Keratinocyte (primary cell): Measurements from ENCODE around the gene ZBTB20. TPM values are rescaled to one million over a fixed set of nuclear protein-coding genes. Genes with fewer than 3 reads are reported as not detected.

Experiments
- DNase-seq: peaks from one replicate; pipeline ENCODE4 v3.0.0-alpha.2; 2011; ENCODE audit warnings: low read depth, missing footprints, low spot score
- FAIRE-seq: peaks from 2 replicates; lab custom pipeline; 2011; peaks lifted over from hg19 to GRCh38; lab: Jason Lieb, UNC
- H2AFZ ChIP-seq: 2 replicates; pipeline ENCODE4 v1.6.0; 2012; ENCODE audit warnings: low read length, control low read depth, inconsistent platforms; ENCODE audit not compliant: control insufficient read depth
- H3K27ac ChIP-seq: 2 replicates; pipeline ENCODE4 v1.5.1; 2011; ENCODE audit warnings: low read length; ENCODE audit not compliant: control insufficient read depth, insufficient read depth
- H3K27me3 ChIP-seq: 3 replicates; pipeline ENCODE4 v1.6.0; 2011; ENCODE audit warnings: low read length; ENCODE audit not compliant: control insufficient read depth, insufficient read depth; ENCODE audit errors: extremely low read depth
- H3K36me3 ChIP-seq, 2 experiments: 2 replicates in 1 of 2; 3 replicates in 1 of 2; pipeline ENCODE4 v1.5.1; 2011; ENCODE audit warnings: low read length in 2 of 2, mild to moderate bottlenecking in 1 of 2; ENCODE audit not compliant: control insufficient read depth in 2 of 2, insufficient read depth in 2 of 2; ENCODE audit errors: extremely low read depth in 1 of 2
- H3K4me1 ChIP-seq: 3 replicates; pipeline ENCODE4 v1.5.1; 2011; ENCODE audit warnings: low read length; ENCODE audit not compliant: control insufficient read depth, insufficient read depth; ENCODE audit errors: extremely low read depth
- H3K4me2 ChIP-seq: 3 replicates; pipeline ENCODE4 v1.6.0; 2011; ENCODE audit warnings: low read depth, low read length; ENCODE audit not compliant: control insufficient read depth, insufficient read depth; ENCODE audit errors: extremely low read depth
- H3K4me3 ChIP-seq, 3 experiments: fragments of 200-600 bp in 1 of 3; sonication (generic) in 1 of 3; 2 replicates in 2 of 3; 3 replicates in 1 of 3; pipeline ENCODE4 v1.5.1; 2011 to 2016; ENCODE audit warnings: low read length in 3 of 3, mild to moderate bottlenecking in 3 of 3, control low read depth in 2 of 3, inconsistent platforms in 1 of 3, low read depth in 1 of 3, mixed read lengths in 1 of 3, mixed run types in 1 of 3, moderate library complexity in 1 of 3; ENCODE audit not compliant: control insufficient read depth in 2 of 3, insufficient read depth in 2 of 3; ENCODE audit errors: extremely low read depth in 1 of 3
- H3K79me2 ChIP-seq: 2 replicates; pipeline ENCODE4 v1.6.0; 2012; ENCODE audit warnings: low read length; ENCODE audit not compliant: control insufficient read depth, insufficient read depth
- H3K9ac ChIP-seq: 3 replicates; pipeline ENCODE4 v1.6.0; 2011; ENCODE audit warnings: low read length; ENCODE audit not compliant: control insufficient read depth, insufficient read depth; ENCODE audit errors: extremely low read depth
- H3K9me1 ChIP-seq: 3 replicates; pipeline ENCODE4 v1.6.0; 2011; ENCODE audit warnings: low read length; ENCODE audit not compliant: control insufficient read depth, insufficient read depth; ENCODE audit errors: extremely low read depth
- H3K9me3 ChIP-seq: 2 replicates; pipeline ENCODE4 v1.5.1; 2012; ENCODE audit warnings: low read depth, low read length; ENCODE audit not compliant: control insufficient read depth
- H4K20me1 ChIP-seq: 3 replicates; pipeline ENCODE4 v1.6.0; 2011; ENCODE audit warnings: low read length; ENCODE audit not compliant: control insufficient read depth, insufficient read depth; ENCODE audit errors: extremely low read depth
- EZH2 ChIP-seq: IDR thresholded peaks from one replicate; pipeline ENCODE4 v1.6.1; 2012; ENCODE audit warnings: inconsistent platforms, mild to moderate bottlenecking, low read length, moderate library complexity
- dilution Hi-C: fragments of 300-500 bp; cut with MboI; formaldehyde crosslinking; loops from one replicate; pipeline ENCODE4 v1.7.0; 2020; ENCODE audit warnings: low sequenced_read_pairs; ENCODE audit not compliant: extremely low pct_ligation_motif_present
- polyA plus RNA-seq, 5 experiments: library from polyadenylated mRNA; depleted of rRNA in 3 of 5; stranded (reverse) in 3 of 5; stranded (forward) in 1 of 5; unstranded in 1 of 5; fragments of >200 nt; gene quantifications; 1 replicate in 1 of 5; 2 replicates in 3 of 5; 3 replicates in 1 of 5; pipeline versions ENCODE4 v1.2.1 to v1.2.3, GENCODE V29; 2011 to 2012; ENCODE audit warnings: missing spikeins in 2 of 5, low read depth in 1 of 5, low replicate concordance in 1 of 5
- TF ChIP-seq, protein P1 (sequence below), 3 experiments: IDR thresholded peaks in 1 of 3; conservative IDR thresholded peaks in 1 of 3; optimal IDR thresholded peaks in 1 of 3; 2 replicates in 2 of 3; 3 replicates in 1 of 3; pipeline versions ENCODE3 to v1.5.1; 2011; ENCODE audit warnings: low read length in 3 of 3, mild to moderate bottlenecking in 3 of 3, moderate library complexity in 2 of 3, control low read depth in 1 of 3, inconsistent platforms in 1 of 3; ENCODE audit not compliant: insufficient read depth in 2 of 3; ENCODE audit errors: extremely low read depth in 1 of 3

Gene ZBTB20
- polyA plus RNA-seq, 1 donor (not counting 4 experiments of a cell fraction or from before 2014, with no cell fraction given), result 0.52 TPM

DNA sequence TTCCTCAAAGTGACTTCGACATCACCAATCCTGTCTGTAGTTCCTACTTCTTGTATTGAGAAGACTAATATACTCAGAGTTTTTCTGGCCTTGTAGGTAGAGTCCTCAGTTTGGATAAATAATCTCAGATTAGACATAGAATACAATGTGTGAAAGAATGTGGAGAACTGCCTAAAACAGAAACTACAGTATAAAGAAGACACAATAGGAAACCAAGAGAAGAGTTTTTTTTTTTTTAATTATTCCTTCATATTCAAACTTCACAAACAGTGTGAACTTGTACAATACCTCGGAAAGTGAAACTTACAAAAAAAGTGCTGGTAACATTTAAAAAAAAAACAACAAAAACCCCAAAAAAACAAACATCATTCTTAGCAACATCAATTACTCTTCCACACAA is 832.8 kb downstream of the ZBTB20 start:
- TF ChIP-seq EZH2, result no peak
- TF ChIP-seq, protein P1, sequence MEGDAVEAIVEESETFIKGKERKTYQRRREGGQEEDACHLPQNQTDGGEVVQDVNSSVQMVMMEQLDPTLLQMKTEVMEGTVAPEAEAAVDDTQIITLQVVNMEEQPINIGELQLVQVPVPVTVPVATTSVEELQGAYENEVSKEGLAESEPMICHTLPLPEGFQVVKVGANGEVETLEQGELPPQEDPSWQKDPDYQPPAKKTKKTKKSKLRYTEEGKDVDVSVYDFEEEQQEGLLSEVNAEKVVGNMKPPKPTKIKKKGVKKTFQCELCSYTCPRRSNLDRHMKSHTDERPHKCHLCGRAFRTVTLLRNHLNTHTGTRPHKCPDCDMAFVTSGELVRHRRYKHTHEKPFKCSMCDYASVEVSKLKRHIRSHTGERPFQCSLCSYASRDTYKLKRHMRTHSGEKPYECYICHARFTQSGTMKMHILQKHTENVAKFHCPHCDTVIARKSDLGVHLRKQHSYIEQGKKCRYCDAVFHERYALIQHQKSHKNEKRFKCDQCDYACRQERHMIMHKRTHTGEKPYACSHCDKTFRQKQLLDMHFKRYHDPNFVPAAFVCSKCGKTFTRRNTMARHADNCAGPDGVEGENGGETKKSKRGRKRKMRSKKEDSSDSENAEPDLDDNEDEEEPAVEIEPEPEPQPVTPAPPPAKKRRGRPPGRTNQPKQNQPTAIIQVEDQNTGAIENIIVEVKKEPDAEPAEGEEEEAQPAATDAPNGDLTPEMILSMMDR (optimal IDR thresholded peaks at IDR 0.05 in 1 of 3, IDR thresholded peaks at IDR 0.05 in 1 of 3, conservative IDR thresholded peaks at IDR 0.05 in 1 of 3; ENCODE audit: extremely low read depth in 1 of 3, insufficient read depth in 2 of 3, low read length in 3 of 3), result no peak
- no peak overlapping the region for H3K4me3 ChIP-seq
- dilution Hi-C loops, result no loop called here
- H3K79me2 ChIP-seq, result no peaks in the 10 kb centered on the region
- no peak overlapping the region for H3K27ac ChIP-seq
- H4K20me1 ChIP-seq, result no peaks in the 10 kb centered on the region
- no peaks in the 10 kb centered on the region for H3K9me1 ChIP-seq
- H3K4me1 ChIP-seq, result no peaks in the 10 kb centered on the region
- H3K36me3 ChIP-seq, result no peaks in the 10 kb centered on the region
- no peak overlapping the region for H3K9ac ChIP-seq
- FAIRE-seq, result no peak
- no peak overlapping the region for H3K4me2 ChIP-seq
- DNase-seq, result no peak
- H3K27me3 ChIP-seq, result no peaks in the 10 kb centered on the region
- no peaks in the 10 kb centered on the region for H3K9me3 ChIP-seq
- H2AFZ ChIP-seq, result no peak overlapping the region

DNA sequence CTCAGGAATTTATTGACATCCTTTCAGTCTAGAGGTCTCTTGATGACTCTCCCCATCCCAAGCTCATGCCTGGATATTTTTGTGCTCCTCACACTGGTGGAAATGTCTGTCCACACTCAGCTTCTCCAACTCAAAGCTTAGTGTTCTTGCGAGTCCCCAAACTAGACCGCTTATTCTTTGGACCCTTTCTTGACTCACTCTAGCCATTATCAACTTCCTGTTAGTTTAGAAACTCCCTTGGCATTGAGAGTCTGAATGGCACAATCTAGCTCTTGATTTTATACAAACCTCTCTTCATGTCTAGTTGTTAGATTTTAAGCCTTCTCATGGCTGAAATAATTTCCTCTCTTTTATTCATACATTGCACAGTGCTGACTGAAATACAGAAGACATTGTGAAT is 833.7 kb downstream of the ZBTB20 start:
- Histone ChIP-seq H3K36me3 (no peaks in the 10 kb centered on the region), H3K4me2 (no peak overlapping the region), H3K4me3 (no peak overlapping the region), H3K27ac (no peak overlapping the region), H3K9ac (no peak overlapping the region), H4K20me1 (no peaks in the 10 kb centered on the region), H3K9me3 (no peaks in the 10 kb centered on the region), H3K79me2 (no peaks in the 10 kb centered on the region), H3K27me3 (no peaks in the 10 kb centered on the region), H2AFZ (no peak overlapping the region), H3K4me1 (no peaks in the 10 kb centered on the region), H3K9me1 (no peaks in the 10 kb centered on the region)
- FAIRE-seq (no peak), DNase-seq (no peak)
- TF ChIP-seq, protein P1 (optimal IDR thresholded peaks at IDR 0.05 in 1 of 3, IDR thresholded peaks at IDR 0.05 in 1 of 3, conservative IDR thresholded peaks at IDR 0.05 in 1 of 3; ENCODE audit: extremely low read depth in 1 of 3, insufficient read depth in 2 of 3, low read length in 3 of 3), result no peak
- TF ChIP-seq EZH2, result no peak
- dilution Hi-C loops, result no loop called here
